SU-DHL-6 (cell line): ENCODE results near the gene TNFRSF19.

Source experiments
- CTCF ChIP-seq: fragments of 200-600 bp; sonication (generic); IDR thresholded peaks from one replicate; pipeline ENCODE4 v1.5.1; 2017; ENCODE audit warnings: antibody characterized with exemption, mild to moderate bottlenecking, low read length, moderate library complexity; ENCODE audit not compliant: insufficient read depth, poor library complexity, severe bottlenecking
- EZH2phosphoT487 ChIP-seq: fragments of 200-600 bp; sonication (generic), shearing (Covaris generic); conservative IDR thresholded peaks from 2 replicates; pipeline ENCODE4 v1.6.1; 2018; ENCODE audit warnings: mild to moderate bottlenecking, antibody characterized with exemption, low read length, moderate library complexity, mixed read lengths

GRCh38 chr13:23623394-23623793 lies 53.2 kb downstream of the TNFRSF19 start:
- no peak for TF ChIP-seq CTCF
- no peak for TF ChIP-seq EZH2phosphoT487
